Neural progenitor cell (in vitro differentiated cells): ENCODE measurements around the gene RYR3. TPM values are rescaled to one million over a fixed set of nuclear protein-coding genes. Genes with fewer than 3 reads are reported as not detected.

Source experiments
- DNase-seq: peaks from one replicate; pipeline ENCODE4 v3.0.0-alpha.2; 2016; ENCODE audit warnings: low spot score
- H2AFZ ChIP-seq: fragments of 200-600 bp; sonication (generic); replicated peaks from 2 replicates; pipeline ENCODE4 v1.6.1; 2016; ENCODE audit warnings: antibody characterized with exemption
- H3F3A ChIP-seq: fragments of 200-600 bp; sonication (generic); 2 replicates; pipeline ENCODE4 v1.6.1; 2016; ENCODE audit warnings: antibody characterized with exemption, low read depth
- H3K27ac ChIP-seq: fragments of 200-600 bp; sonication (generic); 2 replicates; pipeline ENCODE4 v1.5.1; 2016; ENCODE audit warnings: mild to moderate bottlenecking
- H3K27me3 ChIP-seq: fragments of 200-600 bp; sonication (generic); 2 replicates; pipeline ENCODE4 v1.6.1; 2016; ENCODE audit warnings: mild to moderate bottlenecking, moderate library complexity
- H3K36me3 ChIP-seq: fragments of 200-600 bp; sonication (generic); 2 replicates; pipeline ENCODE4 v1.5.1; 2016
- H3K4me1 ChIP-seq: fragments of 200-600 bp; sonication (generic); 2 replicates; pipeline ENCODE4 v1.6.1; 2016; ENCODE audit warnings: mixed run types
- H3K4me2 ChIP-seq: fragments of 200-600 bp; sonication (generic); 2 replicates; pipeline ENCODE4 v1.6.1; 2016
- H3K4me3 ChIP-seq: fragments of 200-600 bp; sonication (generic); 2 replicates; pipeline ENCODE4 v1.5.1; 2016
- H3K79me2 ChIP-seq: fragments of 200-600 bp; sonication (generic); 2 replicates; pipeline ENCODE4 v1.6.1; 2016; ENCODE audit warnings: low read depth
- H3K9ac ChIP-seq: fragments of 200-600 bp; sonication (generic); 2 replicates; pipeline ENCODE4 v1.6.1; 2016
- H3K9me3 ChIP-seq: fragments of 200-600 bp; sonication (generic); 2 replicates; pipeline ENCODE4 v1.5.1; 2016; ENCODE audit warnings: low read depth
- H4K20me1 ChIP-seq: fragments of 200-600 bp; sonication (generic); 2 replicates; pipeline ENCODE4 v1.6.1; 2016; ENCODE audit warnings: low read depth
- H3K27ac Mint-ChIP-seq: 3 replicates; pipeline ENCODE4 v1.8.0; 2021; ENCODE audit warnings: mixed read lengths
- H3K27me3 Mint-ChIP-seq: 2 replicates; pipeline ENCODE4 v1.8.0; 2022; ENCODE audit warnings: low read depth, mild to moderate bottlenecking, inconsistent platforms, moderate library complexity, mixed read lengths; ENCODE audit not compliant: insufficient read depth
- H3K36me3 Mint-ChIP-seq: 3 replicates; pipeline ENCODE4 v1.8.0; 2021; ENCODE audit warnings: mixed read lengths
- H3K4me1 Mint-ChIP-seq: 3 replicates; pipeline ENCODE4 v1.8.0; 2021; ENCODE audit warnings: mixed read lengths
- H3K4me3 Mint-ChIP-seq: 3 replicates; pipeline ENCODE4 v1.8.0; 2021; ENCODE audit warnings: mild to moderate bottlenecking, moderate library complexity, mixed read lengths
- H3K9me3 Mint-ChIP-seq: 3 replicates; pipeline ENCODE4 v1.8.0; 2020; ENCODE audit warnings: mixed read lengths
- EZH2 ChIP-seq: fragments of 200-600 bp; sonication (generic); IDR thresholded peaks from 2 replicates; pipeline ENCODE4 v1.6.1; 2017; ENCODE audit warnings: antibody characterized with exemption, mild to moderate bottlenecking, moderate library complexity
- EZH2phosphoT487 ChIP-seq: fragments of 200-600 bp; sonication (generic); IDR thresholded peaks from 2 replicates; pipeline ENCODE4 v1.6.1; 2017; ENCODE audit warnings: antibody characterized with exemption
- total RNA-seq: library from RNA; depleted of rRNA; stranded (reverse); fragments of >200 nt; gene quantifications from 2 replicates; pipeline ENCODE4 v1.2.3, GENCODE V29; 2015; ENCODE audit warnings: low replicate concordance
- TF ChIP-seq, protein P1 (sequence below): fragments of 200-600 bp; sonication (generic); IDR thresholded peaks from 2 replicates; pipeline ENCODE4 v1.5.1; 2017; ENCODE audit warnings: antibody characterized with exemption, mild to moderate bottlenecking

The RYR3 gene
- total RNA-seq, 1 donor from 2014 or later, result 2.1 TPM

- Histone ChIP-seq H4K20me1 (no peaks in the 10 kb centered on the region), H3F3A (no peaks in the 10 kb centered on the region), H3K27ac (no peak overlapping the region), H3K4me1 (no peaks in the 10 kb centered on the region), H3K27me3 (no peaks in the 10 kb centered on the region), H3K4me2 (no peak overlapping the region), H3K36me3 (no peaks in the 10 kb centered on the region), H3K79me2 (no peaks in the 10 kb centered on the region), H2AFZ (no peak overlapping the region), H3K9me3 (no peaks in the 10 kb centered on the region), H3K9ac (no peak overlapping the region), H3K4me3 (no peak overlapping the region)
- H3K27me3 Mint-ChIP-seq, result no peaks in the 10 kb centered on the region
- no peak overlapping the region for H3K27ac Mint-ChIP-seq
- no peak overlapping the region for H3K4me3 Mint-ChIP-seq
- H3K4me1 Mint-ChIP-seq, result peaks cover 6% of the 10 kb centered on the region
- H3K36me3 Mint-ChIP-seq, result no peaks in the 10 kb centered on the region
- no peaks in the 10 kb centered on the region for H3K9me3 Mint-ChIP-seq
- no peak for DNase-seq
- TF ChIP-seq, protein P1, sequence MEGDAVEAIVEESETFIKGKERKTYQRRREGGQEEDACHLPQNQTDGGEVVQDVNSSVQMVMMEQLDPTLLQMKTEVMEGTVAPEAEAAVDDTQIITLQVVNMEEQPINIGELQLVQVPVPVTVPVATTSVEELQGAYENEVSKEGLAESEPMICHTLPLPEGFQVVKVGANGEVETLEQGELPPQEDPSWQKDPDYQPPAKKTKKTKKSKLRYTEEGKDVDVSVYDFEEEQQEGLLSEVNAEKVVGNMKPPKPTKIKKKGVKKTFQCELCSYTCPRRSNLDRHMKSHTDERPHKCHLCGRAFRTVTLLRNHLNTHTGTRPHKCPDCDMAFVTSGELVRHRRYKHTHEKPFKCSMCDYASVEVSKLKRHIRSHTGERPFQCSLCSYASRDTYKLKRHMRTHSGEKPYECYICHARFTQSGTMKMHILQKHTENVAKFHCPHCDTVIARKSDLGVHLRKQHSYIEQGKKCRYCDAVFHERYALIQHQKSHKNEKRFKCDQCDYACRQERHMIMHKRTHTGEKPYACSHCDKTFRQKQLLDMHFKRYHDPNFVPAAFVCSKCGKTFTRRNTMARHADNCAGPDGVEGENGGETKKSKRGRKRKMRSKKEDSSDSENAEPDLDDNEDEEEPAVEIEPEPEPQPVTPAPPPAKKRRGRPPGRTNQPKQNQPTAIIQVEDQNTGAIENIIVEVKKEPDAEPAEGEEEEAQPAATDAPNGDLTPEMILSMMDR, result no peak
- no peak for TF ChIP-seq EZH2phosphoT487
- TF ChIP-seq EZH2, result no peak
Observed at GRCh38 chr15:33641069-33641468, 330.3 kb downstream of the RYR3 start.

DNA sequence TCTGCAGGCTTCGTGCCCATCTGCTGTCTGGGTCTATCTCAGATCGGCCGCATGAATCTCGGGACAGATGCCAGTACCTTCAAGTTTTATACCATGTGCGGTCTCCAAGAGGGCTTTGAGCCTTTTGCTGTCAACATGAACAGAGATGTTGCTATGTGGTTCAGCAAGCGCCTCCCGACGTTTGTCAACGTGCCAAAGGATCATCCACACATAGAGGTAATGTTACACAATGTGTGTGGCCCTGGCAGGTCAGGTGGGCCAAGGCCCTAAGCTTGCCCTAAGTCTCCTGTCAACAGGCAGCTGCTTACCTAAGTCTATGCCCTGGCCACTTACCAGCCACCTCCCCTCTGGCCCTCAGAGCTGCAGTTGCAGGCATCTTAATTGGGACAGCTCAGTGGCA lies 333.5 kb downstream of the RYR3 start:
- no peak overlapping the region for H3K27ac Mint-ChIP-seq
- H3K4me3 Mint-ChIP-seq, result no peak overlapping the region
- no peaks in the 10 kb centered on the region for H3F3A ChIP-seq
- DNase-seq, result no peak
- H2AFZ ChIP-seq, result no peak overlapping the region
- H3K9ac ChIP-seq, result no peak overlapping the region
- H3K9me3 ChIP-seq, result no peaks in the 10 kb centered on the region
- H3K9me3 Mint-ChIP-seq, result no peaks in the 10 kb centered on the region
- TF ChIP-seq EZH2 (no peak), EZH2phosphoT487 (no peak)
- TF ChIP-seq, protein P1, result no peak
- no peak overlapping the region for H3K4me2 ChIP-seq
- H3K27me3 ChIP-seq, result no peaks in the 10 kb centered on the region
- H3K4me1 Mint-ChIP-seq, result peaks cover 6% of the 10 kb centered on the region
- no peaks in the 10 kb centered on the region for H4K20me1 ChIP-seq
- no peak overlapping the region for H3K27ac ChIP-seq
- H3K4me3 ChIP-seq, result no peak overlapping the region
- H3K36me3 Mint-ChIP-seq, result no peaks in the 10 kb centered on the region
- H3K27me3 Mint-ChIP-seq, result no peaks in the 10 kb centered on the region
- H3K36me3 ChIP-seq, result no peaks in the 10 kb centered on the region
- H3K4me1 ChIP-seq, result no peaks in the 10 kb centered on the region
- H3K79me2 ChIP-seq, result no peaks in the 10 kb centered on the region

- Histone ChIP-seq H3K27ac (no peak overlapping the region), H3K27me3 (no peaks in the 10 kb centered on the region), H3K36me3 (no peaks in the 10 kb centered on the region), H3K9me3 (no peaks in the 10 kb centered on the region), H3K4me2 (no peak overlapping the region), H4K20me1 (no peaks in the 10 kb centered on the region), H3K9ac (no peak overlapping the region), H3K79me2 (no peaks in the 10 kb centered on the region), H3F3A (no peaks in the 10 kb centered on the region), H3K4me3 (no peak overlapping the region), H3K4me1 (no peaks in the 10 kb centered on the region), H2AFZ (no peak overlapping the region)
- H3K36me3 Mint-ChIP-seq, result no peaks in the 10 kb centered on the region
- H3K9me3 Mint-ChIP-seq, result no peaks in the 10 kb centered on the region
- TF ChIP-seq, protein P1, result no peak
- no peak for DNase-seq
- H3K27ac Mint-ChIP-seq, result no peak overlapping the region
- no peak overlapping the region for H3K4me3 Mint-ChIP-seq
- peaks cover 2% of the 10 kb centered on the region for H3K27me3 Mint-ChIP-seq
- H3K4me1 Mint-ChIP-seq, result peaks cover 5% of the 10 kb centered on the region
Observed at GRCh38 chr15:33646744-33647143, 336.0 kb downstream of the RYR3 start.
